Kidney epithelial cell (primary cell): ENCODE data around the gene LRRC59. TPM values are rescaled to one million over a fixed set of nuclear protein-coding genes. Genes with fewer than 3 reads are reported as not detected.

Experiments
- DNase-seq: peaks from one replicate; pipeline ENCODE4 v3.0.0-alpha.2; 2010; ENCODE audit warnings: low read depth
- H3K27me3 ChIP-seq: 2 replicates; pipeline ENCODE4 v1.6.0; 2011; ENCODE audit warnings: low read length; ENCODE audit not compliant: control insufficient read depth, insufficient read depth
- H3K36me3 ChIP-seq: 2 replicates; pipeline ENCODE4 v1.5.1; 2011; ENCODE audit warnings: low read length; ENCODE audit not compliant: control insufficient read depth, insufficient read depth
- H3K4me3 ChIP-seq: 2 replicates; pipeline ENCODE4 v1.5.1; 2011; ENCODE audit warnings: low read depth, mild to moderate bottlenecking, control low read depth, low read length
- CTCF ChIP-seq: IDR thresholded peaks from 2 replicates; pipeline ENCODE4 v1.5.1; 2011; ENCODE audit warnings: mild to moderate bottlenecking, moderate library complexity, low read length, control low read depth, inconsistent platforms; ENCODE audit not compliant: insufficient read depth, poor library complexity, severe bottlenecking
- total RNA-seq: library from RNA; depleted of rRNA; stranded (reverse); fragments of >200 nt; gene quantifications from 2 replicates; pipeline ENCODE4 v1.2.3, GENCODE V29; 2015

Gene LRRC59
- total RNA-seq, 1 donor from 2014 or later: 172 TPM

GRCh38 chr17:50388728-50389127 lies 8.6 kb downstream of the LRRC59 start:
- no peak for DNase-seq
- no peak for TF ChIP-seq CTCF
- H3K36me3 ChIP-seq: peaks cover 9% of the 10 kb centered on the region
- H3K4me3 ChIP-seq: no peak overlapping the region
- no peaks in the 10 kb centered on the region for H3K27me3 ChIP-seq

- no peak overlapping the region for H3K4me3 ChIP-seq
- no peak for TF ChIP-seq CTCF
- DNase-seq: no peak
- peaks cover 8% of the 10 kb centered on the region for H3K36me3 ChIP-seq
- no peaks in the 10 kb centered on the region for H3K27me3 ChIP-seq
Measured at GRCh38 chr17:50386510-50386909, 10.8 kb downstream of the LRRC59 start.

- no peak for DNase-seq
- Histone ChIP-seq H3K36me3 (peaks cover 5% of the 10 kb centered on the region), H3K4me3 (no peak overlapping the region), H3K27me3 (no peaks in the 10 kb centered on the region)
- no peak for TF ChIP-seq CTCF
Measured at GRCh38 chr17:50382931-50383330, 14.4 kb downstream of the LRRC59 start.

GRCh38 chr17:50381920-50382319 lies 15.4 kb downstream of the LRRC59 start:
- Histone ChIP-seq H3K36me3 (peaks cover 3% of the 10 kb centered on the region), H3K4me3 (no peak overlapping the region), H3K27me3 (no peaks in the 10 kb centered on the region)
- TF ChIP-seq CTCF: no peak
- no peak for DNase-seq

- DNase-seq: no peak
- no peak for TF ChIP-seq CTCF
- Histone ChIP-seq H3K4me3 (no peak overlapping the region), H3K27me3 (no peaks in the 10 kb centered on the region), H3K36me3 (peaks cover 3% of the 10 kb centered on the region)
Measured at GRCh38 chr17:50381260-50381815, 16.0 kb downstream of the LRRC59 start.
